Activated CD8-positive, alpha-beta T cell treated with anti-CD3 and anti-CD28 coated beads, Interleukin-2, amount 10 ng/mL, durations not matched to agents 7 days and 5 days (primary cell): ENCODE results near the gene PDE10A. TPM values are rescaled to one million over a fixed set of nuclear protein-coding genes. Genes with fewer than 3 reads are reported as not detected.

Experiments used
- ATAC-seq: fragments of 150-1000 bp; cut with Tn5 transposase; one replicate; pipeline ENCODE4 v1.10.0; 2021; ENCODE audit warnings: moderate library complexity
- CTCF ChIA-PET: fragments of 350-600 bp; sonication (Branson Sonifier 250); formaldehyde crosslinking; loops from one replicate; lab custom pipeline; 2021; ENCODE audit warnings: antibody characterized with exemption; lab: Charles Lee
- POLR2A ChIA-PET: fragments of 350-600 bp; sonication (Branson Sonifier 250); formaldehyde crosslinking; loops from one replicate; lab custom pipeline; 2021; ENCODE audit warnings: antibody characterized with exemption; lab: Charles Lee
- DNase-seq: peaks from one replicate; pipeline ENCODE4 v3.0.0-alpha.2; 2020
- H3K27ac Mint-ChIP-seq: one replicate; pipeline ENCODE4 v1.8.0; 2021; ENCODE audit warnings: mild to moderate bottlenecking, mixed read lengths
- H3K27me3 Mint-ChIP-seq: one replicate; pipeline ENCODE4 v1.8.0; 2021; ENCODE audit warnings: low read depth, mixed read lengths
- H3K36me3 Mint-ChIP-seq: one replicate; pipeline ENCODE4 v1.8.0; 2021; ENCODE audit warnings: low read depth, mixed read lengths
- H3K4me1 Mint-ChIP-seq: one replicate; pipeline ENCODE4 v1.8.0; 2021; ENCODE audit warnings: low read depth, mixed read lengths
- H3K4me3 Mint-ChIP-seq: one replicate; pipeline ENCODE4 v1.8.0; 2021; ENCODE audit warnings: mild to moderate bottlenecking, mixed read lengths
- H3K9me3 Mint-ChIP-seq: one replicate; pipeline ENCODE4 v1.8.0; 2022; ENCODE audit warnings: mixed read lengths; ENCODE audit not compliant: insufficient read depth
- total RNA-seq, 2 experiments: library from RNA; stranded (reverse); gene quantifications; one replicate each; pipeline ENCODE4 v1.2.3, GENCODE V29; 2021

Gene PDE10A
- total RNA-seq, 2 experiments from 2014 or later, result not detected

DNA sequence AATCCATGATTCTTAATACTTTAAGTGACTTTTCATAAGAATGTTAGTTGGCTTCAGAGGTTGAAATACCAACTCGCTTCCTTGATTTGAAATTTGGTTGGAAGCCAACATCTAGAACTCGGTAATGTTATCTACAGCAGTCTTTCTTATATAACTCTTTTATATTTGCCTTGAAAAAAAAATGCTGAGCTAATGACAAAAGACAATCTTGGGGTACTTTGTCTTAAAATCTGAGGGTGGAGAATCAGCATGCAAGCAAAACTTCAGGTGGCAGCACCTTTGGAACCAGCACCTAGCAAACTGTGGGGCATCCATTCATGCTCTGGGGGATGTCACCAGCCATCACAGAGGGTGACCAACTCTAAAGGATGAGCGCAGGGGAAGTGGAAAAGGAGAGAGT is 76.3 kb downstream of the PDE10A start:
- ChIA-PET POLR2A (no interaction called here), CTCF (no interaction called here)
- Mint-ChIP-seq H3K27me3 (no peaks in the 10 kb centered on the region), H3K27ac (no peak overlapping the region), H3K36me3 (no peaks in the 10 kb centered on the region), H3K4me1 (no peaks in the 10 kb centered on the region), H3K9me3 (no peaks in the 10 kb centered on the region), H3K4me3 (no peak overlapping the region)
- ATAC-seq, result no peak
- DNase-seq, result no peak

DNA sequence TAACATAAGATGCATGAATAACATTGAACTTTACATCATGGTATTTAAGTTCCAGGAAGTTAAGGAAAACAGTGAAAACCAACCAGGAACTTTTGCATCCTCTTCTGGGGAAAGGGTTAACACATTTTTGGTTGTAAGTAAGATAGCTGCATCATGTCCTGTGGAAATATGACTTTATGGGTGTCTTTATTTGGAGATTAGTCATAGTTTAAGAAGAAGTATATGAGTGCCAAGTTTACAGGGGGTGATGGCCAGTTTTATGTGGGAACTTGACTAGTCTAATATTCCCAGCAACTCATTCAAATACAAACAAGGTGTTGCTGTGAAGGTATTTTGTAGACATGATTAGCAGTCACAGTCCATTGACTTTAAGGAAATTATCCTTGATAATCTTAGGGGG is 78.0 kb downstream of the PDE10A start:
- ChIA-PET POLR2A (no interaction called here), CTCF (no interaction called here)
- no peaks in the 10 kb centered on the region for H3K9me3 Mint-ChIP-seq
- no peaks in the 10 kb centered on the region for H3K36me3 Mint-ChIP-seq
- H3K27me3 Mint-ChIP-seq, result no peaks in the 10 kb centered on the region
- no peak overlapping the region for H3K27ac Mint-ChIP-seq
- no peak overlapping the region for H3K4me3 Mint-ChIP-seq
- ATAC-seq (no peak), DNase-seq (no peak)
- H3K4me1 Mint-ChIP-seq, result no peaks in the 10 kb centered on the region

DNA sequence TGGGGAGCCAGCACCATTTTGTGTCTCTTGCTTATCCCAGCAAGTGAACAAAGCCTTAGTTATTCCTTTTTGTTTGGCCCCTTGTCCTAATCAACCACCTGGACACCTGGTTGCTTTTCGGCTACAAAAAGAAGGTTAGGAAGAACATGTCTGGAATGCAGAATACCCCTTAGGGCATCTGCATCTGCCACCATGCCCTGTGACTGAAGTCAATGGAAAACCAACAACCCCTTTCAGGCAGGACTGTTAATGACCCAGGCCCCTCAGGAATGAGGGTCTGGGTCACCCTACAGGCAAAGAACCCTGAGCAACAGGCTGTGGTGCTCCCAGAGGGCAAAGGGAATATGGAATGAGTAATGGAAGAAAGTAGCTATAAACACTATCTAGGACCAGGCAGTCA is 78.5 kb downstream of the PDE10A start:
- POLR2A ChIA-PET, result interaction anchor here (0.6 kb wide), 1 partner anchor 21 kb away, joined by 4 read pairs; no protein-coding TSS in a partner anchor
- DNase-seq, result no peak
- H3K4me1 Mint-ChIP-seq, result no peaks in the 10 kb centered on the region
- CTCF ChIA-PET, result no interaction called here
- H3K9me3 Mint-ChIP-seq, result no peaks in the 10 kb centered on the region
- no peaks in the 10 kb centered on the region for H3K27me3 Mint-ChIP-seq
- no peak overlapping the region for H3K27ac Mint-ChIP-seq
- no peaks in the 10 kb centered on the region for H3K36me3 Mint-ChIP-seq
- no peak overlapping the region for H3K4me3 Mint-ChIP-seq
- no peak for ATAC-seq

DNA sequence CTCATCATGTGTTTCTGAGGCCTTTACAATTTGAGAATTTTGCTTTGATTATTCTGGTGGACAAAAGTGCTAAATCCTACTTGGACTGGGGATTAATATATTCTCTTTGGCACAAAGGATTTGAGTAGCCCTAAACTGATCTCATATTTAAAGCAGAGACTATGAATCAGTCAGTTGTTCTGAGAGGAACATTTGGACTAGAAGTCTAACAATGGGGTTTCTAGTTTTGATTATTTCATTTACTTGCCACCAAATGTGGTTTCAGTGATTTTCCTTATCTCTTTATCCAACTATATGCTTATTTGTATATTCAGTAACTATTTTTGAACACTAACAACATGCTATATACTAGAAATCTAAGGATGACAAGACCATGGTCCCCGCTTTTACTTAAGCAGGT is 81.4 kb downstream of the PDE10A start:
- ChIA-PET POLR2A (no interaction called here), CTCF (no interaction called here)
- Mint-ChIP-seq H3K27ac (no peak overlapping the region), H3K4me1 (no peaks in the 10 kb centered on the region), H3K36me3 (no peaks in the 10 kb centered on the region), H3K27me3 (no peaks in the 10 kb centered on the region), H3K4me3 (no peak overlapping the region), H3K9me3 (no peaks in the 10 kb centered on the region)
- no peak for ATAC-seq
- DNase-seq, result no peak

DNA sequence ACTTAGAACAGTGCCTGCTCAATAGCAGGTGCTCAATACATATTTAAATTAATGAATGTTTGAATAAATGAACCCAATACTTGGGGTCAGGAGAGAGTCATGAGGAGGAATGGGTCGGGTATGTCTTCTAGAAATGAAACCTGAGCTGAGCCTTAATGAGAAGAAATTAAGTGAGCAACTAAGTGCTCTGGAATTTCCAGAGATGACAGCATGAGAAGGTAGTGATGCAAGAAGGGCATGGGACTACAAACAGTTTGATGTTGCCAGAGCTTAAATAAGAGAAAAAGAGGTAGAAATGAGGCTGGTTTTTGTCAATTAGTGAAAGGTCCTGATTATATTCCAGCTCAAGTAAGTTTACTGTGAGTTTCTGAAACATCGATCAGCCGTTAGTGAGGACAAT is 82.9 kb downstream of the PDE10A start:
- no peaks in the 10 kb centered on the region for H3K4me1 Mint-ChIP-seq
- H3K27me3 Mint-ChIP-seq, result no peaks in the 10 kb centered on the region
- ChIA-PET CTCF (no interaction called here), POLR2A (no interaction called here)
- H3K27ac Mint-ChIP-seq, result no peak overlapping the region
- H3K9me3 Mint-ChIP-seq, result no peaks in the 10 kb centered on the region
- DNase-seq (no peak), ATAC-seq (no peak)
- no peaks in the 10 kb centered on the region for H3K36me3 Mint-ChIP-seq
- H3K4me3 Mint-ChIP-seq, result no peak overlapping the region

DNA sequence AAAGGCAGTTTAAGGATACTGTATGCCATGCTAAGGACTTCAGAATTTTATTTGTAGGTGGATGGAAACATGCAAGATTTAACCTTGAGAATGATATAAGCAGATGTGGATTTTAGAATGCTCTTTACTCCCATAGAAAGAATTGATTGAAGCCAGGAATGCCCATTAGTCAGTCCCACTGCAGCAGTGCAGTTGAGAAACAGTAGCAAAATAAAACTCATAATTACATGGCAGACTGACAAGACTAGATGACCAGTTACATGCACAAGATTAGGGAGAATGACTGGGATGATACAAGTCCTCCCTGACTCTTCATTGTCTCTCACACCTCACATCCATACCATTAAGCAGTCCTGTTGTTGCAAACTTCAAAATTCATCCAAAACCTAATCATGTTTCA is 83.9 kb downstream of the PDE10A start:
- H3K9me3 Mint-ChIP-seq, result no peaks in the 10 kb centered on the region
- ChIA-PET POLR2A (no interaction called here), CTCF (interaction anchor here (1.1 kb wide), 1 partner anchor 14 kb away, joined by 3 read pairs; no protein-coding TSS in a partner anchor)
- no peaks in the 10 kb centered on the region for H3K27me3 Mint-ChIP-seq
- no peak overlapping the region for H3K27ac Mint-ChIP-seq
- ATAC-seq, result no peak
- no peak overlapping the region for H3K4me3 Mint-ChIP-seq
- H3K36me3 Mint-ChIP-seq, result no peaks in the 10 kb centered on the region
- no peak for DNase-seq
- H3K4me1 Mint-ChIP-seq, result no peaks in the 10 kb centered on the region

DNA sequence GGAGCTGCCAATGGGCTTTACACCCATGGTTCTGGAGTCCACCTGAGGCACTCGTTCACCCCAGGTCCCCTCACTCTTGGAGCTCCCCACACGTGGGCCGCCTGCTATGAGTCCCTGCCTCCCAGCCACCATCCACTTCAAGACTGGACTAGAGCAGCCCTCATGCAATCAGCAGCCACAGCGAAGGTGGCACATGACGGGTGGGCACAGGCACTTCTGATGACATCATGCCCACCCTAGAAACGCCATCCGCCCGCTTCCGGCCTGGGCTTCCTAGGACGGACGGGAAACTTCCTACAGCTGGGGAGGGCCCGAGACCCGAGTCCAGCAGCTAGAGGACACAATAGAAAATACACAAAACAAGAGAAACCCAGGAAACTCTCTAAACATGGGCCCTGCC is 85.5 kb downstream of the PDE10A start:
- ATAC-seq, result no peak
- no peak overlapping the region for H3K27ac Mint-ChIP-seq
- H3K4me3 Mint-ChIP-seq, result no peak overlapping the region
- ChIA-PET POLR2A (no interaction called here), CTCF (no interaction called here)
- H3K36me3 Mint-ChIP-seq, result no peaks in the 10 kb centered on the region
- no peak for DNase-seq
- H3K4me1 Mint-ChIP-seq, result no peaks in the 10 kb centered on the region
- no peaks in the 10 kb centered on the region for H3K9me3 Mint-ChIP-seq
- no peaks in the 10 kb centered on the region for H3K27me3 Mint-ChIP-seq

DNA sequence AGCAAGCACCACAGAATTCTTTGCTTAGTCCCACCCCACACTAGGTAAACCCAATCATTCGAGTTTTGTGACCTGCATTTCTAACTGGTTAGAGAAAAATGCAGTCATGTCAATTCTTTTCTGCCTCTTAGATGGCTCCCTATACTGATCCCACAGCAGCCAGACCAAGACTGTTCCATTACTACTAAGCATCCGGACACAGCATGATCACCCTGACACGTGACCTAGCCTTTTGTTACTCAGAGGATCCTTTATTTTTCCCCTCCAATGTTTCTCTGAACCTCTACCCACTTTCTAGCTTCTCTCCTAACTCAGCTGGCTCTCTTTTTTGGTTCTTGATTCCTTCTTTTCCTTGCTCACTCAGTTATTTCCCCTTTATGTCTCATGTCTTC is 87.9 kb downstream of the PDE10A start:
- no peaks in the 10 kb centered on the region for H3K27me3 Mint-ChIP-seq
- CTCF ChIA-PET, result no interaction called here
- H3K4me1 Mint-ChIP-seq, result no peaks in the 10 kb centered on the region
- no peak for DNase-seq
- ATAC-seq, result no peak
- H3K27ac Mint-ChIP-seq, result no peak overlapping the region
- no peaks in the 10 kb centered on the region for H3K9me3 Mint-ChIP-seq
- no peaks in the 10 kb centered on the region for H3K36me3 Mint-ChIP-seq
- H3K4me3 Mint-ChIP-seq, result no peak overlapping the region
- POLR2A ChIA-PET, result no interaction called here

DNA sequence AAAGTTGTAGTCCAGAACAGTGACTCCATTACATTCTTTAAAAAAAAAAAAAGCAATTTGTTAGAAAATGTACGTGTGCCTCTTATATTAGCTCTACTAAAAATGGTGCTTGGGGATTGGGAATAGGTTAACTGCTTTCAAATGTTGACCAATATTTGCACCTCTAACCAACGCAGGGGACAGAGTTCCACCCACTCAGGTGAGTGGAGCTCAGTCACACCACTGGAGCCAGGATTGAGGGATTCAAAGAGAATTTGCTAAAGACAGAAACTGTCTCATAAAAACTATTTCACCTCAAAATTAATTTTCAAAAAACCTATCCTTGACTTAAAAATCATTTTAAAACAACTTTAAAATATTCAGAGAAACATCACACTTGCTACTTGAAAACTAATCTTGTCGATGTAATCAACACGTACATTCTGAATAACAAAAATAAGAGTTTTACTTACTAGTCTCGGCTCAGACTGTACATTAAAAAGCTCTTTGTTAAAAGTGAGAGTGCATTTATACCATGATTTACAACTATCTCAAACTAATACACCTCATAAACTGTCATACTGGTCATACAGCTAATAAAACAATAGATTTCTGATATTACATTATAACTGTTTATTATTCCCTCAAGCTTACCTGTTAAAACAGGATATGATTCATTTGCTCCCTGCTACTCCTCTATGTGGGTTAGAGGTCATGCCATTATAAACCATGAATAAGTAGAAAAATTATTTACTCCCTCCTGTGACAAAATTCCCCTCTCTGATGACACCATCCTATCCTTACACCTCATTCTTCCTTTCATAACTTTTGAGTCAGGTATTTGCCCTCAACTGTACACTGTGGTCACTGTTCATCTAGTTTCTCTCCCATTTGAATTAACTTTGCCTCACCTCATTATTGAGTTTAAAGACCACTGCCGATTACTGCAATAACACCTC is 88.6 kb downstream of the PDE10A start:
- ATAC-seq (no peak), DNase-seq (no peak)
- CTCF ChIA-PET, result no interaction called here

DNA sequence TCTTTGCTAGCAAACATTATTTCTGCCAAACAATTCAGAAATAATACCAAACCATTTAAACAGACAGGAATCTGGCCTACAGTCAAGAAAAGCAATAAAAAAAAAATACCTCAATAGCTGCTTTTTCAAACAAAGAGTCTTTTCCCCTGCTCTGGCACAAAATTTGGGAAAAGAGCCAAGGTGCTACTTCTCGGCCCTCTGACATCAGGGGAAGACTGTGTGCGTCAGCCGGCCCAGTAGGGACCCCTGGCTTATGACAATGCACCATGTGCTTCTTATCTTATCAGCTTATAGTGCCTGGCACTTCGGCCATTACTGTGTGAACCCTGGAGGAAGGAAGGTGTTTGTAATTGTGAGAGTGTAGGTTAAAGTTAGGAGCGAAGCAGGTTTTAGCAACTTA is 89.4 kb downstream of the PDE10A start:
- H3K27ac Mint-ChIP-seq, result no peak overlapping the region
- H3K36me3 Mint-ChIP-seq, result no peaks in the 10 kb centered on the region
- no peaks in the 10 kb centered on the region for H3K27me3 Mint-ChIP-seq
- H3K9me3 Mint-ChIP-seq, result no peaks in the 10 kb centered on the region
- DNase-seq (no peak), ATAC-seq (no peak)
- CTCF ChIA-PET, result no interaction called here
- no peaks in the 10 kb centered on the region for H3K4me1 Mint-ChIP-seq
- no peak overlapping the region for H3K4me3 Mint-ChIP-seq
- POLR2A ChIA-PET, result no interaction called here

More for the DNA sequence above, 88.6 kb downstream of the PDE10A start:
- Mint-ChIP-seq H3K27ac (no peak overlapping the region), H3K4me1 (no peaks in the 10 kb centered on the region), H3K4me3 (no peak overlapping the region), H3K9me3 (no peaks in the 10 kb centered on the region), H3K36me3 (no peaks in the 10 kb centered on the region), H3K27me3 (no peaks in the 10 kb centered on the region)
- POLR2A ChIA-PET, result no interaction called here

DNA sequence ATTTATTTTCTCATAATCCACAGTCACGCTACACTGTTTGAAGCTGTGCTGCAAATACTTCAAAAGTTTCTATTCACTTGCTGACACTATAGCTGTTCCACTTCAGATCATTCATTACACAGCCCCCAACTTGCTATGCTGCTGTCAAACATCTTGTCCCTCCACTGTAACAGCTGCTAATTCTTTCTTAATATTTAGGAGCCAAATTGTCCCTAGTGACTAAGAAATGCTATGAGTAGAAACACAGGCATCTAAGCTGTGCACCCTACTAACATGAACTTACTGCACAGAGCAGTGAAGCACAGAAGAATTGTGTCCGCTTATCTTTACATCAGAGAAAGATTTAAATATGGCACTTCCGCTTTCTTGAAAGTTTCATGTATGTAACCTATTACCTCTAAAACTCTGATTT is 91.3 kb downstream of the PDE10A start:
- DNase-seq (no peak), ATAC-seq (no peak)
- Mint-ChIP-seq H3K9me3 (no peaks in the 10 kb centered on the region), H3K4me1 (no peaks in the 10 kb centered on the region), H3K27me3 (no peaks in the 10 kb centered on the region), H3K4me3 (no peak overlapping the region), H3K36me3 (no peaks in the 10 kb centered on the region), H3K27ac (no peak overlapping the region)
- ChIA-PET POLR2A (no interaction called here), CTCF (no interaction called here)

DNA sequence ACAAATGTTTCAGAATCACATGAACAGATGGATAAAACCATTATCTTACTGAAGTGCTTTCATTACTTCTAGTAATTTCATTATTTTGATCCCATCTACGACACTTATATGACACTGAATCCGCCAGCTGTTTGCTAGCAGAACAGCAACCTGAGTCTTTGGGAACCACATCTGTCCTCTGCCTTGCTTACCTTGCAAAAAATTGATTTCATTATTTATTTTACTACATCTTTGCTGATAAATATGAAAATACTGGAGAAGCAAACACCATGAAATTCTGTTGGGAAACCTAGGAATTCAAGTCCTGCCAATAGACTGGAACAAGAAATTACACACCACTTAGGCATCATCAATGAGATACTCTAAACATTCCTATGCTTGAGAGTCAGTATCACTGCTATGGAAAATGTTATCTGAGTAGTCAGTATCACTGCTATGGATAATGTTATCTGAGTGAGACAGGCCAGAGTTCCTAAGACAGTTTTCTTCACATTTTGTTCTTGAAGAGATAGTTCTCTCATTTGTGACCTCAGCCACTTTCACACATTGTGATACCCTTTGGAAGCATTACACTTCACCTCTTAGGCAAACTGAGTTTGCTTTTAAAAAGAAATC is 91.9 kb downstream of the PDE10A start:
- DNase-seq, result no peak
- no peaks in the 10 kb centered on the region for H3K4me1 Mint-ChIP-seq
- POLR2A ChIA-PET, result no interaction called here
- no peaks in the 10 kb centered on the region for H3K36me3 Mint-ChIP-seq
- H3K27ac Mint-ChIP-seq, result no peak overlapping the region
- no peak overlapping the region for H3K4me3 Mint-ChIP-seq
- H3K27me3 Mint-ChIP-seq, result no peaks in the 10 kb centered on the region
- no peak for ATAC-seq
- CTCF ChIA-PET, result no interaction called here
- no peaks in the 10 kb centered on the region for H3K9me3 Mint-ChIP-seq
